ENCODE data around the gene LHFPL6.

- TF ChIP-seq TCF12 (IDR thresholded peaks at IDR 0.05; ENCODE audit: low read depth) = no peak
- TF ChIP-seq REST (IDR thresholded peaks at IDR 0.05; ENCODE audit: low read depth) = no peak
- no peak for TF ChIP-seq NFIC (IDR thresholded peaks at IDR 0.05)
- no peak for TF ChIP-seq CREB1 (IDR thresholded peaks at IDR 0.05; ENCODE audit: low read depth)
- TF ChIP-seq RAD21 (IDR thresholded peaks at IDR 0.05; ENCODE audit: low read depth) = no peak
- no peak for TF ChIP-seq TEAD4 (IDR thresholded peaks at IDR 0.05)
- TF ChIP-seq EP300 (IDR thresholded peaks at IDR 0.05; ENCODE audit: borderline replicate concordance) = no peak
- no peak for TF ChIP-seq MAX (IDR thresholded peaks at IDR 0.05)
- TF ChIP-seq YY1 (IDR thresholded peaks at IDR 0.05; ENCODE audit: low read depth) = no peak
These were observed 151.1 kb downstream of the LHFPL6 start for GRCh38 chr13:39451860-39452301.
